Hepatocyte (in vitro differentiated cells): Measurements from ENCODE around the gene LRRC36.

Experiments used
- CTCF ChIP-seq: fragments of 200-600 bp; sonication (generic); IDR thresholded peaks from 2 replicates; pipeline ENCODE4 v1.5.1; 2016; ENCODE audit warnings: antibody characterized with exemption, mild to moderate bottlenecking; ENCODE audit not compliant: poor library complexity
- EZH2 ChIP-seq: fragments of 200-600 bp; sonication (generic); IDR thresholded peaks from 2 replicates; pipeline ENCODE4 v1.6.1; 2016; ENCODE audit warnings: antibody characterized with exemption, mild to moderate bottlenecking, borderline replicate concordance
- EZH2phosphoT487 ChIP-seq: fragments of 200-600 bp; sonication (generic); IDR thresholded peaks from one replicate; pipeline ENCODE4 v1.6.1; 2018; ENCODE audit warnings: antibody characterized with exemption, mild to moderate bottlenecking, low read depth, moderate library complexity; ENCODE audit not compliant: unreplicated experiment, severe bottlenecking

- TF ChIP-seq CTCF (no peak), EZH2phosphoT487 (no peak), EZH2 (no peak)
These were observed 65.9 kb downstream of the LRRC36 start for GRCh38 chr16:67392301-67393059.
